Panc1 (cell line): ENCODE measurements around the gene PPP2R2B.

Experiments
- CTCF ChIP-seq: fragments of 450-650 bp; IDR thresholded peaks from 2 replicates; pipeline ENCODE4 v1.5.1; 2017; ENCODE audit warnings: mild to moderate bottlenecking
- REST ChIP-seq, 2 experiments: IDR thresholded peaks; 2 replicates each; pipeline ENCODE4 v1.6.1; 2011 to 2012; ENCODE audit warnings: low read depth in 2 of 2, control low read depth in 1 of 2, low read length in 1 of 2, mild to moderate bottlenecking in 1 of 2, moderate library complexity in 1 of 2; ENCODE audit not compliant: insufficient read depth in 1 of 2
- SIN3A ChIP-seq: IDR thresholded peaks from 2 replicates; pipeline ENCODE4 v1.6.1; 2012; ENCODE audit warnings: low read depth, mild to moderate bottlenecking, low read length, moderate library complexity, borderline replicate concordance; ENCODE audit not compliant: insufficient read depth

GRCh38 chr5:146647656-146648199, 230.8 kb downstream of the PPP2R2B start:
- TF ChIP-seq CTCF (no peak), REST (IDR thresholded peaks at IDR 0.05; ENCODE audit: insufficient read depth in 1 of 2, low read depth in 2 of 2, low read length in 1 of 2) (peak in 1 of 2 experiments; percentile 26; a peak in 1 of 4 replicates), SIN3A (no peak)
